ENCODE measurements around the gene HAAO.

The HAAO gene

DNA sequence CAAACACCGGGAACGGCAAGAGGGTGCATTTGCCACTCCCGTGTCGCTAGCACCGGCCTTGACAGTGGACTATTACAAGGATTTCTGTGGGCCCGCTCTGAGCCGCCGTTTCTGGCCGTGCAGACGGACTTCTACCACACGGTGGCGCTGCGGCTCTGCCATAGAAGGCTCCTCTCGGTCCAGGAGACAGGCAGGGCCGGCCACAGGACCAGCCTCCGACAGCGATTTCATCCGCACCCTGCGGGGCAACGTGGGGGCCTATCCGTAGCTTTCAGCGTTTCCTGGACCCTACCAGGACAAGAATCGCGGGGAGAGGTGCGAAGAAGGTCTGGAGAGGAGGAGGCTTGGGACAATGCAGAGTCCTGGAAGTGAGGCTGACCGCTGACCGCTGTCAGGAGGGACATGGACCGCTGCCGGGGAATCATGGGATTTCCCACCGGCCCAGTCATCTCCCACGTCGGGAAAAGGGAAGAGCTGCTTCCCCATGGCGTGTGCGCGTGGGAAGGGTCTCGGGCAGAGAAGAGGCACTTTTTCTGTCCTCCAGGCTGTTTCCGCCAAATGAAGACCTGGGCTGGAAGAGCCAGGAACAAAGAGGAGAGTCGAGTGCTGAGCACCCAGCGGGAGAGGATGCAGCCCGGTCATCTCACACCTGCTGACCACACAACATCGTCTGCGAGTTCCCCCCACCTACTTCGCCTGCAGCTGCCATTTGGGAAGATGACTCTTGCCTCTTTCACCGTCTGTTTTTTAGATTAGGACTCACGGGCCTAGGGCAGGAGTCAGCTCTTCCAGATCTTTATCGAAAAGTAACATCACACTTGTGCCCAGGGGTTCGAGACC, 35.5 kb upstream of the HAAO start:
- no peaks in the 10 kb centered on the region for H3K9me3 Mint-ChIP-seq
- ATAC-seq: peak; percentile 88

DNA sequence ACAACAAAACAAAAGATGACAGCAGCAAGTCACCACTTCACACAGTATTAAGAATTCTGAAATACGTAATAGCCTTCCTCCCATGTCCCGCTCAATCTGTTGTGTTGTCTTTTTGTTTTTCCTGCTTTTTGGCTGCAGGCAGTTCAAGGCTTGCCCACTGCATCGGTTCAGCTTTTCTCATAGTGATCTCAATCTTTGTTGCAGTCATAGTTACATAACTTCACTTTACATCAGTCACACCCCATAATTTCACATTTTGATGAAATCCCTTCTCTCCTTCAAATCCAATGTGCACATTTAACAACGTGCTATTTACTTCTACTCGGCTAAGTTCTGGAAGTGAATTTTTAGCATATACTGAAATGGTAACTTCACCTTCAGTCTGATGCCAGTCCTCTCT, 33.8 kb upstream of the HAAO start:
- Mint-ChIP-seq H3K9me3 (no peaks in the 10 kb centered on the region), H3K27me3 (no peaks in the 10 kb centered on the region), H3K4me1 (peaks cover 6% of the 10 kb centered on the region), H3K36me3 (ENCODE audit: low read depth) (no peaks in the 10 kb centered on the region), H3K4me3 (no peak overlapping the region), H3K27ac (no peak overlapping the region)
- DNase-seq (no peak), ATAC-seq (no peak)

More for the DNA sequence above, 35.5 kb upstream of the HAAO start:
- peaks cover 6% of the 10 kb centered on the region for H3K4me1 Mint-ChIP-seq
- DNase-seq: peak; percentile 89
- peak overlapping the region; percentile 41 for H3K27ac Mint-ChIP-seq
- H3K27me3 Mint-ChIP-seq: no peaks in the 10 kb centered on the region
- H3K4me3 Mint-ChIP-seq: peak overlapping the region; percentile 27
- H3K36me3 Mint-ChIP-seq (ENCODE audit: low read depth): no peaks in the 10 kb centered on the region

- Mint-ChIP-seq H3K9me3 (no peaks in the 10 kb centered on the region), H3K4me1 (peaks cover 6% of the 10 kb centered on the region), H3K36me3 (ENCODE audit: low read depth) (no peaks in the 10 kb centered on the region), H3K27me3 (no peaks in the 10 kb centered on the region), H3K27ac (no peak overlapping the region), H3K4me3 (no peak overlapping the region)
- ATAC-seq (no peak), DNase-seq (no peak)
Measured at GRCh38 chr2:42824454-42824807, 32.0 kb upstream of the HAAO start.

DNA sequence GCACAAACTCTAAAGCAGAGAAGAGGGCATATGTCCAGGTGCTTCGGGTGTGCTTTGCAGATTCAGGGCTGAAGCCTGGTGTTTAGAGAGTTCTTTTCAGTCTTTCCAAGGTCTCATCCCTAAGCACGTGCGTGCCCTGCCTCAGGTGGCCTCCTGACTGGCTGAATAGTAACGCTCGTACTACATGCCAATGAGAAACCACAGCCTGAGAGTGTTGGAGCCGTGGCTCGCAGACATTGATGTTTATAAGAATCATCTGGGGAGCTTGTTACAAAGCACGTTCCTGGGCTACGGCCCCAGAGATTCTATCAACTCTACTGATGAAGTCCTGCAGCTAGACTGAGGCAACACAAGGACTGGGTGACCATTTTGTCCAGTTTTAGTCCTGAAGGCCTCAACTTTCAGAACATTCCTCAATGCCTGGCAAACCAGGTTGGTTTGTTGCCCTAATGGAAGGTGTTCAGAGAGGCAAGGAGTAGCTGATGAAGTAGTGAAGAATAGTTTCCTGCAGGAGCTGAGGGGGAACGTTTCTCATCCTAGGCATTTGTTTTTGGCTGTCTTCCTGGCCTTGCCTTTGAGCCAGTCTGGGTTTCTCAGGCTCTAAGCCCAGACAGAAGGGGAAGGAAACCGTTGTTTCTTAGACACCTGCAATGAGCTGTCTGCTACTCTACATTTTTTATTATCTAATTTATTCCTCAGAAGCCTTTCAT, 31.5 kb upstream of the HAAO start:
- H3K36me3 Mint-ChIP-seq (ENCODE audit: low read depth): no peaks in the 10 kb centered on the region

GRCh38 chr2:42819160-42819559, 26.8 kb upstream of the HAAO start:
- Mint-ChIP-seq H3K4me3 (no peak overlapping the region), H3K36me3 (ENCODE audit: low read depth) (no peaks in the 10 kb centered on the region), H3K27me3 (no peaks in the 10 kb centered on the region), H3K4me1 (no peaks in the 10 kb centered on the region), H3K27ac (no peak overlapping the region), H3K9me3 (no peaks in the 10 kb centered on the region)
- ATAC-seq (no peak), DNase-seq (no peak)

More for the DNA sequence above, 31.5 kb upstream of the HAAO start:
- ATAC-seq (no peak), DNase-seq (no peak)
- no peak overlapping the region for H3K4me3 Mint-ChIP-seq
- H3K4me1 Mint-ChIP-seq: peaks cover 6% of the 10 kb centered on the region
- H3K27me3 Mint-ChIP-seq: no peaks in the 10 kb centered on the region
- H3K27ac Mint-ChIP-seq: no peak overlapping the region
- no peaks in the 10 kb centered on the region for H3K9me3 Mint-ChIP-seq

- H3K9me3 Mint-ChIP-seq: no peaks in the 10 kb centered on the region
- ATAC-seq (no peak), DNase-seq (no peak)
- H3K36me3 Mint-ChIP-seq (ENCODE audit: low read depth): no peaks in the 10 kb centered on the region
- H3K27ac Mint-ChIP-seq: no peak overlapping the region
- no peak overlapping the region for H3K4me3 Mint-ChIP-seq
- peaks cover 8% of the 10 kb centered on the region for H3K4me1 Mint-ChIP-seq
- no peaks in the 10 kb centered on the region for H3K27me3 Mint-ChIP-seq
Measured at GRCh38 chr2:42815726-42816125, 23.3 kb upstream of the HAAO start.

GRCh38 chr2:42813763-42814162, 21.4 kb upstream of the HAAO start:
- Mint-ChIP-seq H3K4me3 (no peak overlapping the region), H3K9me3 (no peaks in the 10 kb centered on the region), H3K27ac (no peak overlapping the region), H3K36me3 (ENCODE audit: low read depth) (no peaks in the 10 kb centered on the region), H3K27me3 (peaks cover 2% of the 10 kb centered on the region), H3K4me1 (peaks cover 21% of the 10 kb centered on the region)
- ATAC-seq: no peak
- no peak for DNase-seq

GRCh38 chr2:42812899-42813479, 20.6 kb upstream of the HAAO start:
- H3K27ac Mint-ChIP-seq: peak overlapping the region; percentile 63
- no peaks in the 10 kb centered on the region for H3K36me3 Mint-ChIP-seq (ENCODE audit: low read depth)
- no peak for DNase-seq
- H3K27me3 Mint-ChIP-seq: peaks cover 2% of the 10 kb centered on the region
- H3K4me1 Mint-ChIP-seq: peaks cover 21% of the 10 kb centered on the region
- ATAC-seq: no peak
- H3K4me3 Mint-ChIP-seq: peak overlapping the region; percentile 66
- H3K9me3 Mint-ChIP-seq: no peaks in the 10 kb centered on the region

DNA sequence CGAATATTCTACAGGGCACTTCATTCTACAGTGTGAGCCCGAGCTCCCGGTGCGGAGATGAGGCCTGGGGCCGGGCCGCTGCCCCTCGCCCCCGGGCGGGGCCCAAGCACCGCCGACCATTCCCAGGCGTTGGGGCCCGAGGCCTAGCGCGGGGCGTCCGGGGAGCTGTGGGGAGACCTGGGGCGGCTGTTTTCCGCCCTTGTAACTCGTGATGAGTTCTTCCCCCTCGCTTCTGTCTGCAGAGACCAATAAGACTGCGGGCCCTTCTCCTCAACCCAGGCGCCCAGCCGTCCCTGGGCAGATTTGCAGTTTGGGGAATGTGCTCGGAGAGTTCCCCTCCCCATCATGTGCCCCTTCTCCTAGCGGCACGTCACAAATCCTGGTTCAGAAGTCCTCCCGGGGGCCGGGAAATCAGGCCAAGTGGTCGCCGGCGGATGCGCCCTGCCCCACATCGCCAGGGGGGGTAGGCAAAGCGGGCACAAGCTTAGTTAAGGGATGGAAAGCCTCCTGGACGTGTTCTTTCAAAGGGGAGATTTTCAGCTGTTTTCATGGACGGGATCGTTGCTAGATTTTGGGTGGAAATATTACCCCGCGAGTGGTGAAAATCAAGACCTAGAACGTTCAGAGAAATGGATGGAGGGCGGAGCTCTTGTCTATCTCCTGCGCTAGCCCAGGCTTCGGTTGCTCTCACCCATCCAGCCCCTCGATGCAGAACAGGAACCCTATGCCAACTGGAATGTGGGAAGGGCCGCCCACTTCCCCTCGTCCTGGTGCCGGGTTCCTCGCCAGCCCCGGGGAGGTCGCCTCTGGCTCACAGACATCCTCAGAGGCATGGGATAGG, 18.8 kb upstream of the HAAO start:
- Mint-ChIP-seq H3K9me3 (no peaks in the 10 kb centered on the region), H3K4me1 (peaks cover 21% of the 10 kb centered on the region), H3K27ac (peak overlapping the region; percentile 98), H3K36me3 (ENCODE audit: low read depth) (no peaks in the 10 kb centered on the region), H3K4me3 (peak overlapping the region; percentile 88), H3K27me3 (peaks cover 2% of the 10 kb centered on the region)
- peak; percentile 57 for DNase-seq
- peak; percentile 8 for ATAC-seq

DNA sequence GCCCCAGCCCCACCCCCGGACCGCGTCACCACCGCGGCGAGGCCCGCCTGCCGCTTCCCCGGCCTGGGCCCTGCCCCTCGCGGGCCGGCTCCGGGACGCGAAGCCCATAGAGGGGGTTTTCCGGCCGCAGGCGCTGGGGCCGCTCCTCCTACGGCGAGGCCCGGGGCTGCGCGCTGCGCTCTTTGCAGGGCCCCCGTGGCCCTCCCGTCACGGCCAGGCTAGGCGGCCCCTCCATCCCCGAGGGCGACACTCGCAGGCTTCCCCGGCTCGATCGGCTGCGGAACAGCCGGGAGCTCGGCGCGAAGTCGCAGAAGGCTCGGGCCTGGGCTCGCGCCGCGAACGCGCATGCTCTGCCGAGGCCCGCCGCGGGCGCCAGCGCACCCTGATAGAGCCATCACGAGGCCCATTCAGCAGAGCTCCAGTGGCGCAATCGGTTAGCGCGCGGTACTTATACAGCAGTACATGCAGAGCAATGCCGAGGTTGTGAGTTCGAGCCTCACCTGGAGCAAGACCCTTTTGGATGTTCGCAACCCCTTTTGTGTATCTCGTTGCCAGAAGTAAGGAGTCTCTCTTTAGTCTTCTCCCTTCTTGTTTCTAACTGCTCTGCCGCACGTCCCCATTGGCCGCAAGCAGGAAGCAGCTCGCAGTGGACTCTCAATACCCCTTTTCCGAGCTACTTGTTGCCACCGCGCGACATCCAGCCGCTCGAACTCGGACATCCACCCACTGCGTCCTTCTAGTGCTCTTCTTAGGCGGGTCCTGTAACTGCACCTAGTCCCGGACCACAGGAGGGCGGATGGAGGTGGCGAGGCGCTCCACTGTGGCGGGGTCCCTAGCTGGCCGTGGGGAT, 18.0 kb upstream of the HAAO start:
- Mint-ChIP-seq H3K27ac (peak overlapping the region; percentile 98), H3K27me3 (peaks cover 2% of the 10 kb centered on the region), H3K4me3 (peak overlapping the region; percentile 88), H3K4me1 (peaks cover 21% of the 10 kb centered on the region), H3K9me3 (no peaks in the 10 kb centered on the region), H3K36me3 (ENCODE audit: low read depth) (no peaks in the 10 kb centered on the region)
- ATAC-seq (peak; percentile 86), DNase-seq (peak; percentile 93)

- Mint-ChIP-seq H3K27ac (peak overlapping the region; percentile 81), H3K4me1 (peaks cover 21% of the 10 kb centered on the region), H3K9me3 (no peaks in the 10 kb centered on the region), H3K4me3 (peak overlapping the region; percentile 76), H3K36me3 (ENCODE audit: low read depth) (no peaks in the 10 kb centered on the region), H3K27me3 (peaks cover 2% of the 10 kb centered on the region)
- peak; percentile 31 for ATAC-seq
- no peak for DNase-seq
Measured at GRCh38 chr2:42809819-42810120, 17.4 kb upstream of the HAAO start.

DNA sequence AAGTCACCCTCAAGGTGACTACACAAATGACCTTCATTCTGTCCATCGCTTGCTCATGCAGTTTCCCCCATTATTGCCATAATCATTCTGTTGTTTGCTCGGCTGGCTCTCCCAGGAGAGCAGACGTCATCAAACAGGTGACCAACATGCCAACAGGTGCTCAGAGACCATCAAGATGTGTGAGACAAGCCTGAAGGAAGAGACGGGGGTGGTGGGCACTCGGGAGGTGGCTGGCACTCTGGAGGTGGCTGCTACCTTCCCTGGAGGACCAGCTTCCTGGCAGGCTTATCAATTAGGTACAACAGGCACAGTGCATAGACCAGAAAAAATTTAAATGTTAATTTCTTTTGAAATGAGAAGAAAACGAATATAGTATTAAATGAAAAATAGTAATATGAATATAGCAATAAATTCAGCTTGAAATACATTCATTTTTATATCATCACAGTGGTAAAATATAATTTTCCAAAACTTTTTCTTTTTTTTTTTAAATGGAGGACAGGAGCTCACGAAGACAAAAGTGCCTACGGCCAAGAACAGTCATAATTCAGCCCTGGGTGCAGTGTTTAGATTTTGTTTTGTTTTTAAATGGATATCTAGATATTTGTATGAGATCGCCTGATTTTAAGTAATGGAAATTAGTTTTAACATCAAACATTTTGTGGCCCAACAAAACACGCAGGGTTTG, 16.9 kb upstream of the HAAO start:
- no peaks in the 10 kb centered on the region for H3K36me3 Mint-ChIP-seq (ENCODE audit: low read depth)

DNA sequence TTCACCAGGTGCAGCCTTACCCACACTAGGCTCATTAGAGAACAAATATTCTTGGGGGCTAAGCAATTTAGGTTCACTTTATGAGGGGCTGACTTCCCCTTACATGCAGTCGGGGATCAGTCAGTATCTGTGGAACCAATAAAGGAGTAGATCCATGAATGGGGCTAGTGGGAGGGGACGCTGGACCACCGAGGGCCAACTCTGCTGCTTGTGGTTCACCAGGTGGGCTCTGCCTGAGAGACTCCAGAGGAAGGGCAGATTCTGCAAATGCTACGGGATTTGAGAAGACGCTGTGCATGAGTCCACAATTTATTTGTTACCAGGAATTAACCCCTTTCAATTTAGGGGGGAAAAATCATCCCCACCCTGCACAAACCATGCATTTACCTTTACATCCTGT, 15.9 kb upstream of the HAAO start:
- peaks cover 21% of the 10 kb centered on the region for H3K4me1 Mint-ChIP-seq
- no peak for DNase-seq
- no peak for ATAC-seq
- H3K27me3 Mint-ChIP-seq: peaks cover 2% of the 10 kb centered on the region
- H3K4me3 Mint-ChIP-seq: peak overlapping the region; percentile 17
- H3K36me3 Mint-ChIP-seq (ENCODE audit: low read depth): no peaks in the 10 kb centered on the region
- H3K27ac Mint-ChIP-seq: no peak overlapping the region
- H3K9me3 Mint-ChIP-seq: no peaks in the 10 kb centered on the region

More for the DNA sequence above, 16.9 kb upstream of the HAAO start:
- Mint-ChIP-seq H3K4me3 (peak overlapping the region; percentile 76), H3K27me3 (peaks cover 2% of the 10 kb centered on the region), H3K27ac (peak overlapping the region; percentile 81), H3K4me1 (peaks cover 21% of the 10 kb centered on the region), H3K9me3 (no peaks in the 10 kb centered on the region)
- ATAC-seq (no peak), DNase-seq (no peak)
